Left ventricle myocardium inferior (tissue), 1 donor: ENCODE data around the gene ROPN1L. TPM values are rescaled to one million over a fixed set of nuclear protein-coding genes. Genes with fewer than 3 reads are reported as not detected.

Experiments used
- DNase-seq: peaks from one replicate; pipeline ENCODE4 v3.0.0-alpha.2; 2020
- H3K27ac ChIP-seq: fragments of 200-600 bp; replicated peaks from 2 replicates; pipeline ENCODE4 v1.8.0; 2021
- H3K27me3 ChIP-seq: fragments of 200-600 bp; 2 replicates; pipeline ENCODE4 v1.8.0; 2021; ENCODE audit warnings: low read depth
- H3K36me3 ChIP-seq: fragments of 200-600 bp; 2 replicates; pipeline ENCODE4 v1.8.0; 2021
- H3K4me1 ChIP-seq: fragments of 200-600 bp; 2 replicates; pipeline ENCODE4 v1.8.0; 2021
- H3K4me3 ChIP-seq: fragments of 200-600 bp; 2 replicates; pipeline ENCODE4 v1.8.0; 2021; ENCODE audit warnings: mild to moderate bottlenecking, moderate library complexity
- H3K9me3 ChIP-seq: fragments of 200-600 bp; replicated peaks from 2 replicates; pipeline ENCODE4 v1.8.0; 2021
- CTCF ChIP-seq: fragments of 200-600 bp; IDR thresholded peaks from 2 replicates; pipeline ENCODE4 v1.8.0; 2021; ENCODE audit warnings: antibody characterized with exemption, mild to moderate bottlenecking, borderline replicate concordance
- intact Hi-C: fragments of 100-400 bp; cut with micrococcal nuclease; formaldehyde crosslinking; loops from one replicate; pipeline ENCODE4 v1.11.0; 2022
- total RNA-seq: library from RNA; stranded (reverse); fragmentation: NEBNext Ultra II Directional; extraction: Animal tissue kit (Norgen Biotek cat#: 25700); gene quantifications from one replicate; pipeline ENCODE4 v1.2.1, GENCODE V29; 2021
- donor health status: DM: no; HTN: yes; CAD: no; lungs with severe emphysema.

Gene ROPN1L
- total RNA-seq, 1 donor from 2014 or later = 0.38 TPM

DNA sequence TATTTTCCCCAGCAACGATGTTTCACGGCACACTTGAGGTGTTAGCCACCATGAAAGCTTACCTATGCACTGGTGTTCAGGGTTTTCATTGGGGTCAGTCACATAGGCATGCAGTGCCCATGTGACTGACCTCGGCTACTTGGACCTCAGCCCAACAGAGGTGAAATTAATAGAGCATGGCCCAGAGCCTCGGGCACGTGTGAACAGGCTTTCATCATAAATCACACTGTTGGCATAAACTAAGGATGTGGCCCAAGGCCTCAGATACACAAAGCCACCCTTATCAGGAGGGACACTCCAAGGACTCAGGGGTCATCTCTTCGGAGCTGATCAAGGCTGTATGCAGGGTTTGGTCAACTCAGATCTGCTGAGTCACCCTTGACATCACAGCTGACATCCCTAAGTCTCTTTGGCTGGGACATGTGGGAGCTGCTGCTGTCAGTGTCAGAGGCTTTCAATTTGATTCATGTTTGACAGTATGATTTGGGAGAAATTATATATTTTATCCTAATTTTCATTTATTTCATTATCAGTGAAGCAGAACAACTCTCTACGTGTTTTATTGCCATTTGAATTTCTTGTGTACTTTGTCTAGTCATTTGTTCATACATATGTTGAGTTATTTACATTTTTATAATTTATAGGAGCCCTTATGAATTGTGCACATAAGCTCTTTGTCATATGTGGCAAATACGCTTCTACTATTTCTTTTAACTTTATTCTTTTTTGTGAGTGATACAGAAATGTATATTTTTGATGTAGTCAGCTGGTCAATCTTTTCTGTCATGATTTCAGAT is 62.5 kb downstream of the ROPN1L start:
- no peak for TF ChIP-seq CTCF
- H3K9me3 ChIP-seq = no peaks in the 10 kb centered on the region
- H3K36me3 ChIP-seq = no peaks in the 10 kb centered on the region
- peaks cover 22% of the 10 kb centered on the region for H3K4me1 ChIP-seq
- DNase-seq = no peak
- H3K4me3 ChIP-seq = no peak overlapping the region
- H3K27me3 ChIP-seq = no peaks in the 10 kb centered on the region
- H3K27ac ChIP-seq = peak overlapping the region; percentile 57
- intact Hi-C loops = no loop called here

DNA sequence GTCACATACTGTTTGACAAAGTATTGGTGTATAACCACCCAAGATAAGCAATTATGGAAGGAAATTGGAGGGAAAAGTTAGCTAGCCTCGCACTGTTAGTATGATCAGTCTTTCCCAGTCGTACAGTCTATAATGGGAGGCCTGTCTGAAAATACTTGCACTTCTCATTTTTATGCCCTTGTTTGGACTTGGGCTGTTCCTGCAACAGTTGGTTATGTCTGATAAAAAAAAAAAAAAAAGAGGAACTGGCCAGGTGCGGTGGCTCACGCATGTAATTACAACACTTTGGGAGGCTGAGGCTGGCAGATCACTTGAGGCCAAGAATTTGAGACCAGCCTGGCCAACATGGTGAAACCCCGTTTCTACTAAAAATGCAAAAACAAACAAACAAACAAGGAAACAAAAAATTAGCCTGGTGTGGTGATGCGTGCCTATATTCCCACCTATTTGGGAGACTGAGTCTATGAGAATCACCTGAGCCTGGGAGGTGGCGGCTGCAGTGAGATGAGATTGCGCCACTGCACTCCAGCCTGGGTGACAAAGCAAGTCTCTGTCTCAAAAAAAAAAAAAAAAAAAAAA is 63.9 kb downstream of the ROPN1L start:
- Histone ChIP-seq H3K4me1 (peaks cover 22% of the 10 kb centered on the region), H3K36me3 (no peaks in the 10 kb centered on the region), H3K4me3 (no peak overlapping the region), H3K27ac (no peak overlapping the region), H3K27me3 (no peaks in the 10 kb centered on the region), H3K9me3 (no peaks in the 10 kb centered on the region)
- no peak for TF ChIP-seq CTCF
- no peak for DNase-seq
- intact Hi-C loops = no loop called here

DNA sequence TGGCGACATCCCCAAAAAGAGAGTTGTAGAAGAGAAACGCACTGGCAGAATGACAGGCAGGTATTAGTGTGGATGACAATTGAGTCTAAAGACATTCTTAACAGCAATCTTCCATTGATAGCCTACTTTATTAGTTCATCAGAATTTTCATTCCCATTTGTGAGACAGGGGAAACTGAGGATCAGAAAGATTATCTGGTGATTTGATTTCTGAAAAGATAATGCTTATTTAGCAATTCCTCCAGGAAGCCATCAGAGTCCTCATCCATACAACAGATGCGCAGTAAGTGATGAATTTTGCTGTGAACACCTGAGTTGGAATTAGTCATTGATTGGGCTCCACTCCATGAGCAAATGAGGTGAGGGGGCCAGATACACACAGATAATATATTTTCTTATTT is 64.9 kb downstream of the ROPN1L start:
- no peak for TF ChIP-seq CTCF
- H3K4me3 ChIP-seq = no peak overlapping the region
- H3K27ac ChIP-seq = no peak overlapping the region
- H3K36me3 ChIP-seq = no peaks in the 10 kb centered on the region
- H3K27me3 ChIP-seq = no peaks in the 10 kb centered on the region
- H3K4me1 ChIP-seq = peaks cover 22% of the 10 kb centered on the region
- DNase-seq = no peak
- no peaks in the 10 kb centered on the region for H3K9me3 ChIP-seq
- intact Hi-C loops = no loop called here

GRCh38 chr5:10507575-10508096 is 66.0 kb downstream of the ROPN1L start:
- TF ChIP-seq CTCF = no peak
- intact Hi-C loops = no loop called here

GRCh38 chr5:10509575-10509974 is 67.9 kb downstream of the ROPN1L start:
- DNase-seq = no peak
- no peaks in the 10 kb centered on the region for H3K9me3 ChIP-seq
- intact Hi-C loops = no loop called here
- no peak overlapping the region for H3K4me3 ChIP-seq
- no peak overlapping the region for H3K27ac ChIP-seq
- no peaks in the 10 kb centered on the region for H3K4me1 ChIP-seq
- H3K27me3 ChIP-seq = no peaks in the 10 kb centered on the region
- H3K36me3 ChIP-seq = no peaks in the 10 kb centered on the region
- no peak for TF ChIP-seq CTCF

More at GRCh38 chr5:10507575-10508096, 66.0 kb downstream of the ROPN1L start:
- Histone ChIP-seq H3K4me3 (no peak overlapping the region), H3K9me3 (no peaks in the 10 kb centered on the region), H3K27ac (no peak overlapping the region), H3K4me1 (peaks cover 18% of the 10 kb centered on the region), H3K27me3 (no peaks in the 10 kb centered on the region), H3K36me3 (no peaks in the 10 kb centered on the region)
- DNase-seq = no peak
